Ovary (tissue), 3 donors: Measurements from ENCODE around the gene DUSP12.

Experiments used
- EP300 ChIP-seq: sonication (generic); formaldehyde crosslinking; IDR thresholded peaks from one replicate; pipeline ENCODE4 v1.6.1; 2017; ENCODE audit warnings: antibody characterized with exemption
- POLR2A ChIP-seq: fragments of 450-650 bp; IDR thresholded peaks from one replicate; pipeline ENCODE4 v1.6.1; 2017; ENCODE audit warnings: antibody characterized with exemption, mild to moderate bottlenecking, moderate library complexity
- TF ChIP-seq, protein P1 (sequence below), 3 donors: fragments of 450-650 bp in 2 of 3; fragments of 200-600 bp in 1 of 3; IDR thresholded peaks; one replicate each; pipeline versions ENCODE4 v1.5.1 to v1.8.0; 2016 to 2022; ENCODE audit warnings: antibody characterized with exemption in 3 of 3, mild to moderate bottlenecking in 1 of 3
- donor health status: DM: no; HTN: no; CAD: no.

GRCh38 chr1:161738627-161739287 is 10.8 kb upstream of the DUSP12 start:
- TF ChIP-seq, protein P1, sequence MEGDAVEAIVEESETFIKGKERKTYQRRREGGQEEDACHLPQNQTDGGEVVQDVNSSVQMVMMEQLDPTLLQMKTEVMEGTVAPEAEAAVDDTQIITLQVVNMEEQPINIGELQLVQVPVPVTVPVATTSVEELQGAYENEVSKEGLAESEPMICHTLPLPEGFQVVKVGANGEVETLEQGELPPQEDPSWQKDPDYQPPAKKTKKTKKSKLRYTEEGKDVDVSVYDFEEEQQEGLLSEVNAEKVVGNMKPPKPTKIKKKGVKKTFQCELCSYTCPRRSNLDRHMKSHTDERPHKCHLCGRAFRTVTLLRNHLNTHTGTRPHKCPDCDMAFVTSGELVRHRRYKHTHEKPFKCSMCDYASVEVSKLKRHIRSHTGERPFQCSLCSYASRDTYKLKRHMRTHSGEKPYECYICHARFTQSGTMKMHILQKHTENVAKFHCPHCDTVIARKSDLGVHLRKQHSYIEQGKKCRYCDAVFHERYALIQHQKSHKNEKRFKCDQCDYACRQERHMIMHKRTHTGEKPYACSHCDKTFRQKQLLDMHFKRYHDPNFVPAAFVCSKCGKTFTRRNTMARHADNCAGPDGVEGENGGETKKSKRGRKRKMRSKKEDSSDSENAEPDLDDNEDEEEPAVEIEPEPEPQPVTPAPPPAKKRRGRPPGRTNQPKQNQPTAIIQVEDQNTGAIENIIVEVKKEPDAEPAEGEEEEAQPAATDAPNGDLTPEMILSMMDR (IDR thresholded peaks at IDR 0.05) = no peak
- TF ChIP-seq POLR2A = no peak
- no peak for TF ChIP-seq EP300
